ENCODE results near the gene BARD1.
A peak's percentile ranks its signal among the peaks of the same experiment; 100 is the strongest.
"Not testable (repeated sequence)": the region's sequence is repeated elsewhere in the genome, so short reads cannot be mapped to it uniquely, and the experiment has no call there.

The BARD1 gene

GRCh38 chr2:214753455-214753854 lies 56.0 kb downstream of the BARD1 start:
- DNase-seq: no peak

DNA sequence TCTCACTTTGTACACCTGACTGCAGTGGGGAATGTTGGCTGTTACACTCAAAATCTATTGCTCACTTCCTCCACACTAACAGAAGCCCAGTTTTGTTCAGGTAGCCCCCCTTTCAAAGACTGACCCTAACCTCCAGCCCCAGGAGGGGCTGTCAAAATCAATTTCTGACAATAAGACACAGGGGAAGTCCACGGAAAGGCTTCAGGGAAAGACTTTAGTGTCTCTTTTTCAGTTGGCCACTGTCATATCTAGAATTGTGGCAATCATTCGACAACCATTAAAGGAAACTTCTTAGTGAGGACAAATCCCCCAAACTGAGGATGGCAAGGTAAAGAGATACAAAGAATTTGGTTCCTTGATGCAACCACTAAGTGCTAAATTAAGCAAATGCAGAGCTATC lies 59.0 kb downstream of the BARD1 start:
- no peak for DNase-seq

- DNase-seq: no peak
These were observed 61.5 kb downstream of the BARD1 start for GRCh38 chr2:214747992-214748391.

- no peak for DNase-seq
These were observed 67.4 kb downstream of the BARD1 start for GRCh38 chr2:214742119-214742518.

GRCh38 chr2:214740867-214741395 lies 68.6 kb downstream of the BARD1 start:
- no peak for DNase-seq

DNA sequence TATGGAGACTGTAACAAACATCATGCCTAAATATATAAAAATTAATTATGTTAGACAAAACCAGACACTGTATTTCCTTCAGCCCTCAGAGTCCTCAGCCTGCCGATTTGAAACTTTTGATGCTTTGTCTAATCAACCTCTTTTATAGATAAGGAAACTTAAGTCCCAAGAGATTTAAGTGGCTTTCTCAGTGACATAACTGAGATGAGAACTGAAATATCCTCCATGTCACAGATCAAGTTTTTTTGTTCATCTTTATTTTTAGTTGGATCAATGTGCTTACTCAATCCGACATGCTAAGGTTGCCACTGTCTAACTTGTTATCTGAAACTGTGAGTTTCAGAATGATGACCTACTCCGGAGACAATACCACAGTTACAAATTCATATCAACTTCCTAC lies 72.3 kb downstream of the BARD1 start:
- no peak for DNase-seq

DNA sequence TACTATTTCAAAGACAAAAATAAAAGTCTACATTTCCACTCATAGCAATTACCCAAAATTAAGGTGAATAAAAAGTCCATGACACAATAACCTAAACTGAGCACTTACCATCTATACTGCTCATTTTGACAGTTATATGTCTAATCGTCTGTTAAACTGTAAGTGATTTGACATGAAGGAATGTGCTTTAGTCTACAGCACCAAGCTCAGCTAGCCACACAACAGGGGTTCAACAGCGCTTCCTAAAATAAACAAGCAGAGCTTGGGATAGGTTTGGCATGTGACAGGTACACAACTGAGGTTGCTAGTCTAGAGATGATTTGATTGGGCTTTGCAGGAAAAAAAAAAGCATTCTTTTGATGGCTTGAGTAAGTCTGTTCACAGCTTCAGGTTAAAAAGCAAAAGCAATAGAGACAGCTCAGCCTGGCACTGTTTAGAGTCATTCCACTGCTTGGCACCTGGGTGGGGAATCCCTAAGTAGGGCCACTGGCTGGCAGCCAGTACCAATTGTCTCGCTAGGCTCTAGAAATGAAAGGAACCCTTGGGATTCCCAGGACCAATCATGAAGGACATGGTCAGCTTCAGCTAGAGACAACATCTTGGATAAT lies 78.6 kb downstream of the BARD1 start:
- DNase-seq: no peak

DNA sequence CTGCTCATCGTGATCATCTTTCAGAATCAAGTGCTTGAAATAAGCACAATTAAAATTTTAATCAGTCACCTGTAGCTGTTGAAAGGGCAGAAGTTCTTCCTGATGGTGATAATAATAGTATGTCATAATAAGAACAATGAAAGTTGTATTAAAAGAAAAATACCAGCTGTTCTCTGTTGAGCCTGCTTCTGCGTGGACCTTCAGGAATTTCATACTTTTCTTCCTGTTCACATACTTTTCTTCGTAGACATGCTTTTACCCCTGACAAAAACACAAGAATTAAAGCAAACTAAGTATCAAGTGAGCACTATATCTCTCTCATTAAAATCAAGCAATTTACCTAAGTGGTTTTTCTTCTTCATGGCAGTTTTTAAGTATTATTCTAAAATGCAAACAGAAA lies 79.2 kb downstream of the BARD1 start:
- DNase-seq: no peak

GRCh38 chr2:214724741-214725140 lies 84.7 kb downstream of the BARD1 start:
- no peak for DNase-seq

GRCh38 chr2:214717837-214718236 lies 91.6 kb downstream of the BARD1 start:
- not testable (repeated sequence) for DNase-seq

GRCh38 chr2:214716811-214717560 lies 92.5 kb downstream of the BARD1 start:
- no peak for DNase-seq

DNA sequence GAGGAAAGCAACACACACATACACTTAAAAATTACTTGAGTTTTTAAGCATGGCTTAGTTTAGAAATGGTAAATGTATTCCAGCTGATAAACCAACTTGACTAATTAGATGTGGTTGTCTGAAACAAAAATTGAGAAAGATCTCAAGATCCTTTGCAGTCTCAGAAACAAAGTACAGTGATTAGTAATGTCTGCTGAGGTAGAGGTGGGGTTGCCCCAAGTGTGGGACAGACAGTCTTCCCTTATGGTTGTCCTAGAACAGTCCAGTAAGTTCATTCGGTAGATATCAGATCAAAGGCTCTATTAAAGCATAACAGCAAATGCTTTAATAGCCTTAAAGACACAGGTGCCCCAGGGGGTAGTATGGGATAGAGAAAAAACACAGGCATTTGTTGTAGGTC lies 94.5 kb downstream of the BARD1 start:
- no peak for DNase-seq

DNA sequence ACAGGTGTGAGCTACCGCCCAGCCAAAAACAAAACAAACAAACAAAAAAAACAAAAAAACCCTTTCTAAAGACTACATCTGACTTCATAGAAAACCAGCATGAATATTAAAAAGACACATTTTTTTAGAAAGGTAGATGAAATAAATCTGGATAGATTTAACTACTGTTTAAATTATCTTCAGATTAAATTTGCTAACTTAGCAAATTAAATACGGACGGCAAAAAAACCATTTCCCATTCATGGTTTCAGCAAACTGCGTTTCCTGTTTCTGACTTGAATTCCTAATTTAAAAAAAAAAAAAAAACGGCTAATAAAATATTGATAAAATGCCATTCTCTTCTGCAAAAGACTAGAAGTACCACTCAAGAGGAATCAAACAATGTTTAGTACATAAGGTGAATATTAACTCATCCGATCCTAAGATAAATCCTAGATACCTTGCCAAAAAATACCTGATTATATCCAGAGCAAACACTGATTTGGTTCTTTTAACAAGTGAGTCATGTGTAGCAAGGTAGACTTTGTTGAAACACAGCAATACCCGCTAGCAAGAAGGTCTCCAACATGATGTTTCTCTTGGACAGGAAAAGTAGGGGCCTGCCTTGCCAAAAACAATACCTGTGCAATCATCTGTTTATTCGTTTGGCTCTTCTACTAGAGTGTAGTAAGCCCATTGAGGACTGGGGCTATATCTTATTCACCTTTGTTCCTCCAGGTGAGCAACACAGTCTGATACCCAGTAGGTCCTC lies 96.2 kb downstream of the BARD1 start:
- no peak for DNase-seq

GRCh38 chr2:214710729-214711128 lies 98.8 kb downstream of the BARD1 start:
- no peak for DNase-seq

GRCh38 chr2:214706986-214707385 lies 102.5 kb downstream of the BARD1 start:
- no peak for DNase-seq

GRCh38 chr2:214699236-214699635 lies 110.2 kb downstream of the BARD1 start:
- DNase-seq: no peak

DNA sequence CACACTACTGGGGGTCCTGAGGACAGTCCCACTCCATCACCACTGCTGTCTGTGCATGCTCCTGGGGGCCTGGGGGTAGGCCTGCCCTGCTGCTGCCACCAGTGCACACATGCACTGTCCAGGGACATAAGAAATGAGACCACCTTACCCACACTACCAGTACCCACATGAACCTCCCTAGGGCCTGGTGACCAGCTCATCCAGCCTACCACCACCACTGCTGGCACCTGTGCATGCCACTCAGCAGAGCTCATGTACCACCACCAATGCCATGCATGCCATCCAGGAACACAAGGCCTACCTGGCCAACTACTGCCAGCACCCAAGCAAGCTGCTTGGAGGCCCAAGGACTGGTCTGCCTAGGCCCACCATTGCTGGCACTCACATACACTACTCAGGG lies 112.8 kb downstream of the BARD1 start:
- DNase-seq: no peak

DNA sequence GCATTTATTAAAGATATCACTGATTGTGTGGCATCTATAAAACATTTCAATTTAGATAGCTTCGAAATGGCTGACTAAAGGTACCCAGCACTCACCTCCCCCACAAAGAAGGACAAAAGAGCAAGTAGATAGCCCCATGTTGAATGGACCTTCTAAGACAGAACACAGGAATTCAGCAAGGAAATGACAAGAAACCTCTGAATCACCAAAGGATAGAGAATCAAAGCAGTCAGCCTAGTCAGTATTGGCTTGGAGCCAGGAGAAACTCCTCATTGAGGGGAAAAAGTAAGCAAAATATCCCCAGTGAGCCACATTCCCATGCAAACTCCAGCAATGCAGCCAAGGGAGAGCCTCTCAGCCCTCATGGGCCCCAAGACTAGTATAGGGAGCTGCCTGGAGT lies 113.7 kb downstream of the BARD1 start:
- no peak for DNase-seq

- DNase-seq: not testable (repeated sequence)
These were observed 125.9 kb downstream of the BARD1 start for GRCh38 chr2:214683557-214683956.

DNA sequence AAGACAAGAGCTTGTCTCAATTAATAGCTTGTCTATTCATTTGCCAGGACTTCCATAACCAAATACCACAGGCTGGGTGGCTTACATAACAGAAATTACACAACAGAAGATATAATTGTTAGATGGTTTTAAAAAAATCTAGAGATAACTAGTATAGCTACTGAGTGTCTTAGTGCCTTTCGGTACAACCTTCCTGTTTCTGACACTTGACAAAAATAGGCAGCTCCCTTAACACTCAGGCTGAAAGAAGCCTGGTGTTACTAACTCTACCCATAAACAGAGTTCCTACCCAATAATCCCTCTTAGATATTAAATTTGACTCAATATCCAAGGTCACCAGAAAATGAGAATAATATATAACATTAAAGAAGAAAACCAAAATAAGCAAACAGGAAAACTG lies 129.7 kb downstream of the BARD1 start:
- peak in 1 of 3 donors; percentile 2 for DNase-seq

- DNase-seq: no peak
These were observed 132.9 kb downstream of the BARD1 start for GRCh38 chr2:214676421-214677089.
